CD1c-positive myeloid dendritic cell (primary cell): ENCODE data around the gene RCCD1.
A peak's percentile ranks its signal among the peaks of the same experiment; 100 is the strongest.

Experiments used
- DNase-seq: peaks from one replicate; pipeline ENCODE4 v3.0.0-alpha.2; 2016; ENCODE audit errors: extremely low spot score

Gene RCCD1

GRCh38 chr15:90942354-90943120, 12.1 kb upstream of the RCCD1 start:
- no peak for DNase-seq

GRCh38 chr15:90945091-90945490, 9.6 kb upstream of the RCCD1 start:
- peak; percentile 27 for DNase-seq

- DNase-seq, result no peak
Measured at GRCh38 chr15:90946538-90946937, 8.1 kb upstream of the RCCD1 start.

- DNase-seq, result no peak
Measured at GRCh38 chr15:90946941-90947576, 7.6 kb upstream of the RCCD1 start.

- no peak for DNase-seq
Measured at GRCh38 chr15:90947577-90948357, 6.9 kb upstream of the RCCD1 start.

GRCh38 chr15:90948506-90948905, 6.2 kb upstream of the RCCD1 start:
- DNase-seq, result no peak

- DNase-seq, result no peak
Measured at GRCh38 chr15:90949979-90950675, 4.6 kb upstream of the RCCD1 start.

- DNase-seq, result no peak
Measured at GRCh38 chr15:90950676-90951075, 4.0 kb upstream of the RCCD1 start.

GRCh38 chr15:90952901-90953677, 1.6 kb upstream of the RCCD1 start:
- DNase-seq, result no peak

GRCh38 chr15:90953947-90954711, 555 bp upstream of the RCCD1 start:
- DNase-seq, result no peak

- DNase-seq, result no peak
Measured at GRCh38 chr15:90955624-90956273, 1.1 kb downstream of the RCCD1 start.

- DNase-seq, result peak; percentile 79
Measured at GRCh38 chr15:90956274-90957030, 1.8 kb downstream of the RCCD1 start.

GRCh38 chr15:90957031-90957790, 2.5 kb downstream of the RCCD1 start:
- no peak for DNase-seq

GRCh38 chr15:90957791-90958190, 3.1 kb downstream of the RCCD1 start:
- DNase-seq, result no peak

- DNase-seq, result no peak
Measured at GRCh38 chr15:90959028-90959595, 4.4 kb downstream of the RCCD1 start.

GRCh38 chr15:90959894-90960293, 5.2 kb downstream of the RCCD1 start:
- DNase-seq, result no peak

GRCh38 chr15:90960298-90961091, 5.8 kb downstream of the RCCD1 start:
- DNase-seq, result no peak
